GM21515 (cell line): Measurements from ENCODE around the gene KRABD2.
"Not testable (repeated sequence)": the region's sequence is repeated elsewhere in the genome, so short reads cannot be mapped to it uniquely, and the experiment has no call there.

ENCODE experiments used
- ATAC-seq: cut with Tn5 transposase; IDR thresholded peaks from one replicate; pipeline ENCODE4 v1.9.1; 2021; ENCODE audit not compliant: unreplicated experiment

The KRABD2 gene

DNA sequence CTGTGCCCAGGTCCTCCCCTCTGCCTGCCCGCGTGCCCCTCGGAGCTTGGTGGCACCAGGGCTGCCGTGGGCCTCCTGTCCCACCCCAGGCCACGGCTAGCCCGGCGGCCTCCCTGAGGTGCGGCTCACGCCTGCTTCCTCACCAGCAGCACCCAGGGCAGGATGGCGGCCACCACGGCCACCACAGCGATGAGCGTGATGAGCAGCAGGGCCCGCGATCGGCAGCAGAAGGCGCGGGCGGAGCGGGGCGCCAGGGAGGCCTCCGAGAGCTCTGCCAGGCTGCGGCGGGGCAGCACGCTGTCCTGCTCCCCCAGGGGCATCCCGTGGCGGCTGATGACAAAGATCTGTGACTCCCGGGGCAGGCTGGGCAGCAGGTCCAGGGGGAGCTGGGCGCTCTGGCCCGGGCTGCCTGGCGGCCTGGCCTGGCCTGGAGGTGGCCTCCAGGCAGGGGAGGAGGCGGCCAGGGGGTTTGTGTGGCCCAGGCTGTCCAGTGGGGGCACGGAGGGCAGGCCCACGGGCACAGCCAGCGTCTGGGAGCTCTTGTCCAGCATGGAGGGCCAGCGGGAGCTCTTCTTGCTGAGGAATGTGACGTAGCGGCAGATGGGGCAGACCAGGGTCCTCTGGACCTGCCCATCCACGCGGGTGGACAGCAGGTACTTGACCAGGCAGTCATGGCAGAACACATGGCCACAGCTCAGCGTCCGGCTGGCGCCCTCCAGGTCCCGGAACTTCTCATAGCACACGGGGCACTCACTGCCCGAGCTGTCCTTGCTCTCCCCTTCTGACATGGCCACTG is 16.4 kb upstream of the KRABD2 start:
- ATAC-seq, result no peak

DNA sequence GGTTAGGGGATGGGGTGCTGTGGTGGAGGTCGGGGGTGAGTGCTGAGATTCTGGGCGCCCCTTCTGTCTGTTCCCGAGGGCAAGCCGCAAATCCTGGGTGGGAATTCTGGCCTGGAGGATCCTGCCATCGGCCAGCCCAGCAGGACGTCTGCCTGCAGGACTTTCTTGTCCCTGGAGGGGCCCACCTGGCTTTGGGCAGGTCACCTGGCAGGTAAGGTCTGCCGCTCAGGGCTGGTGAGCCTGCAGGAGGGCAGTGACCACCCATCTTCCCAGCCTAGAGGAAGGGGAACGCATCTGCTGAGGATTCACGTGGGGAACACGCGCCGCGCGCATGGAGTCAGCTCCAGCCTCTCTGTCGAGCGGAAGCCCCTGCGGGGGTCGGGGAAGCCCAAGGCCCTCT is 15.8 kb upstream of the KRABD2 start:
- no peak for ATAC-seq

DNA sequence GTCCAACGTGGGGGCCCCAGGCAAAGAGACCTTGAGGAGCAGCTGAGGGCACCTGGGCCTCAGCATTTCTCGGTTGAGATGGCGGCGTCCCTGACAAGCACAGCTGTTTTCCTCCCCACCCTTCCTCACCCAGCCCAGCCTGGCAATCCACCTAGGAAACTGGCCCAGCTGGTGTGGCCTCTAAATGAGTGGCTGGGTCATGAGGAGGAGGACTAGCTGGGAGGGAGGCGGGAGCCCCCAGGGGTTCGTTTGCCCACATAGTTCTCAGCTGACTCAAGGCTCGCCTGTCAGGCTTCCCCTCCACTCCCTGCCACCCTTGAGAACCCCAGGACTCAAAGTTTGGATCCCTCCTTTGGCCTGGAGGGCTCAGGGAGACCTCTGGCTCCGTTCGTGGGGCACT is 15.2 kb upstream of the KRABD2 start:
- ATAC-seq, result no peak

DNA sequence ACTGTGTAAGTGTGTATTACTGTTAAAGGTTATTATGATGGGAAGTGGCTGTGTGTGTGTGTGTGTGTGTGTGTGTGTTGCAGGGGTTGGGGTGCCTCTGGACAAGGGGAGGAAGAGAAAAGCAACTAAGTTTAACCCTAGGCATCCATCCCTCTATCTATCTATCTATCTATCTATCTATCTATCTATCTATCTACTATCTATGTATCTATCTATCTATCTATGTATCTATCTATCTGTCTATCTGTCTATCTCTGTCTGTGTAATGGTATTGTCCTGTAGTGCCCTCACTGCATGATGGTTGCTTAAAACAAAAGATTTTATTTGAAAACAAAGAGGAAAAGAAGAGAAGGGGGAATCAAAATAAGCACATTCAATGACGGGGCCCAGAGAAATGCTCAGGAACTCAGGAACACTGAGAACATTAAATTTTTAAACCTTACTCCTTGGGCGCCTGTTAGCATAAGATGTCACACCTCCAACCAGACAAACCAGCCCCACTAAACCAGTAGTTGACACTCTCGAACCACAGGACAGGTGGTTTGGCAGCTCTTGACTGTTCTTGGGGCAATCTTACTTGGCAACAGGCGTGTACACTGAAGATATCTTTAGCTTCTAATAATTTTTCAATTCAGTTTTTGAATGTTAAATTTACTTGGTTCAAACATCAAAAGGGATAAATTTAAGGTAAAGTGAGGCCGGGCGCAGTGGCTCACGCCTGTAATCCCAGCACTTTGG is 11.6 kb upstream of the KRABD2 start:
- ATAC-seq, result no peak

DNA sequence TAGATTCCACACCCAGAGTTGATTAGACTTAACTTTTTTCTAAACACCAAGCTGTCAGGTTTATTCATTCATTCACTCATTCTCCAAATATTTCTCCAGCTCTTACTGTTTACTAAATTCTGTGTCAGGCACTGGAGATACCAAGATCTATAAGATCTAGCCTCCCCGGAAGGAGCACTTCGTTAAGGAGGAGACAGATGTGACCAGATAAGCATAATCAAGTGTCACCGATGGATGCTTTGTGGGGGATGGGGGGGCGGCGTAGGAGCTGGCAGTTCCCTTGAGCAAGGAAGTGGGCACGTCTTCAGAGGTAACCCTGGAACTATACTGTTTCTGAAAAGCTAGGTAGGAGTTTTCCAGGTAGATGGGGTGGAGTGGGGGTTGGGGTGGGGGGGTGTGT is 10.3 kb upstream of the KRABD2 start:
- ATAC-seq, result no peak

DNA sequence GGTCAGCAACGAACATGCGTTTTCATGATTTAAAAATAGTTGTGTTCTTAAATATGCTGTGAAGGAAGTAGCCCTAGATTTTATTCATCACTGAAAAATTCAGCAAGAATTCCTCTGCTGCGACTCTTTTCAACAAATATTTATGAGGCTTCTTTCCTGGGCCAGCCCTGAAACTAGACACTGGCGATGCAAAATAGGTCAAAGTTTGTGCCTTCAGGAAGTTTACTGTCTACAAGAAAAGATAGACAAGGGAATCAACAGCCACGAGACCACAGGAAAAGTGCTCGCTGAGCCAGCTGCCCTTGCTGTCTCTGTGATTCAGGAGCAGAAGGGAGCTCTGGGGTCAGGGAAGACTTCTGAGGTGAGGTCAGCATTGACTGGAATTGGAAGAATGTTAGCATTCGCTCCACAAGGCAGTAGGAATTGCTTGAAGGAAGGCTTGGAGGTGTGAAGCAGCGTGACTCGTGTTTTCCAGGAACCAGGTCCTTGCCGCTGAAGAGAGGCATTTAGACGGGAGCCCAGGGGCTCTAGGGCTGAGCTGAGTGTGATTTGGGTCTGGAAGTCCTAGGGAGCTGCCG is 8.4 kb upstream of the KRABD2 start:
- ATAC-seq, result no peak

DNA sequence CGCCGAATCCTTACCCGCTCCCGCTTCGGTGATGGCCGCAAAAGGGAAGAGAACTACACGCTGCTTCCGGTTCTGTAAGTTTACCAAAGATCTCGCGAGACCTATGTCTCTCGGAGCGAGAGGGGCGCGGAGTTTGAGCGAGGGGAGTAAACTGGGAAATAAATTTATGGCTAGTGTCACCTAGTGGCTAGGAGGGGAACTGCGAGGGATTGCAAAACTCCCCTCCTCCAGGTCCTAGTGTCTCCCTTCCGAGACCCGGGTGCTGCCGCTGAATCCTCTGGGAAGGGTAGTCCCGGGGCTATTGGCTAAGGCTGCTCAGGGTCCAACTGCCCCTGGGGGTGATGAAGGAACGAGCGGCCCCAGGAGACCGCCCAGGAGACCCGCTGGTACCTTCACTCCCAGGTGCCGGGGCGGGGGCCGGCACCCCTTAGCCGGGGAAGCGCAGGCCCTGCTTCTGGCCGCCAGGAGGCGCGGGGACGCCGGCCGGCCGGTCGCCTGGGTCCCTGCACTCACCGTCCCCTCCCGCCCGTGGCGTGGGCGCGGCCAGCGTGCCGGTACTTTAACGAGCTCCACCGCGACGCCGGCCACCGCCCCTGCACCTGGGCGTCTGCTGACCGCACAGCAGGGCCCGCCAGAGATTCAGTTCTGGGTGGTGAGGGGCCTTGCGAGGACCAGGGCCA is 6.8 kb upstream of the KRABD2 start, which contains the start of gene RPL26:
TSS of gene RPL26 (minus strand) at position 51 of the 680 bp plus-strand sequence. CDS start 883 bp downstream, outside the sequence.
- ATAC-seq, result peak; percentile 81

DNA sequence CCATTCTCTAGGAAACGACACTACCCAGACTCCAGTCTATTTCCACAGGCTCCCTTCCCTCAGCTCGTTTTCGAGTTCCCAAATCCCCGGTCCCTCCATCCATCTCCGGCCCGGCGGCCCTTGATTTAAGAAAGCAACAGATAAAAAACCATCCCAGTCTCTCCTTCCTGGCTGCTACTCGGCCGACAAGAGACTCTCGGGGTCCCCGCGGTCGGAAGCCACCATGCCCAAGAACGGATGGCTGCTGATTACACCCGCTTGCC is 6.3 kb upstream of the KRABD2 start:
- no peak for ATAC-seq

DNA sequence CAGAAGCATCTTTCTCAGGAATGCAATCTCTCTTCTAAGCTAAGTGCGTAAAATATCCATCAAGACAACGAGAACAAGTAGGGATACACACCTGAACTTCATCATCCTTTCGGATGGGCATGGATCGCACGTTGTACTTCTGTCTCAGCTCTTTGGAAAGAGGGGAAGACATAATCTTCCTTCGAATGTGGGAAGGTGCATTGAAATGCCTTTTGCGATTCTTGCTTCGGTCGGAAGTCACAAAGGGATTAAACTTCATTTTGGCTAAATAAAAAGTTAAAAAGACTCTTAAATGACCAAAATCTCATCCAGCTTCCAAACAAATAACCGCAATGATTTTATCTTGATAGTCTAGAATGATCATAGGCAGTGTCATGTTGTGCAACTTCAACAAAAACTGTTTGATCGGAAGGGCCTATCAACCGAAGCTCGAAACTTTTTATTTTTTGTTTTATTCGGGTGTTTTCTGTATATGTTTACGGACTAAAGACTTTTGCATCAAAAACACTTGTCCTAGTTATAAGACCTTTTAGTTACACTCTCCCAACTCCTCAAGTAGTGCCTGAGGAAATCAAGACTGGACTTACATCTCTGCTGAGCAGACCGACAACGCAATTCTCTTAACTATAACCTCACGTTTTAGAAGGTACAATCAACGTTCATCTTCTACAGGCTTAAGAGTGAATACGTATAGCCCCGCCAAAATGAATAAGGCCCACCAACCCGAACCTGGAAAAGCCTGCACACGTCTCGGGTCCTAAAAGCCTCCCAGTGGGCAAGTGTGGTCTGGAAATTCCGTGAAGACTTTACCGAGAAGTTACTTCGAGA is 5.8 kb upstream of the KRABD2 start:
- no peak for ATAC-seq

DNA sequence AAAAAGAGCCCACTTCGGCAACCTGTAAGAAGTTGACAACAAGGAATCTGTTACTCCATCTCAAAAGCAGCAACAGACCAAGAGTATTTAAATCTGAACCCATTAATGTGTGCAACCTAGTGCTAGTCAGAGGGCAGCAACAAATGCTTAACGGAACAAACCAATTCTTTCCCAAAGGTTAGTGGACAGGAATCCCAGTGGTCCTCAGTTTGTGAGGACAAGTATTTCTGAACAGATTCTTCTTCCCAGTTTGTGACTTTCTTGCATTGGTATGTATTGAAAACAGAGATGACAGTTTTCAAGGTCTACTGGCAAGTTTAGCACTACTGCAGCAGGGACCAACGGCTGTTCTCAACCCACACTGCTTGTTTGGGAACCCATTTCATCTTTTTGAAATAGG is 3.5 kb upstream of the KRABD2 start:
- ATAC-seq, result no peak

DNA sequence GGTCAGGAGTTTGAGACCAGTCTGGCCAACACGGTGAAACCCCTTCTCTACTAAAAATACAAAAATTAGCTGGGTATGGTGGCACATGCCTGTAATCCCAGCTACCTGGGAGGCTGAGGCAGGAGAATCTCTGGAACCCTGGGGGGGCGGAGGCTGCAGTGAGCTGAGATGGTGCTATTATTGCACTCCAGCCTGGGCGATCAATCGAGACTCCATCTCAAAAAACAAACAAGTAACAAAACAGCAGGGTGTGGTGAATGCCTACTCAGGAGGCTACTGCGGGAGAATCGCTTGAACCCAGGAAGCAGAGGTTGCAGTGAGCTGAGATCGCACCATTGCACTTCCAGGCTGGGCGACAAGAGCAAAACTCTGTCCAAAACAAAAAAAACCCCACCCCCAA is 1.6 kb upstream of the KRABD2 start:
- ATAC-seq, result not testable (repeated sequence)

DNA sequence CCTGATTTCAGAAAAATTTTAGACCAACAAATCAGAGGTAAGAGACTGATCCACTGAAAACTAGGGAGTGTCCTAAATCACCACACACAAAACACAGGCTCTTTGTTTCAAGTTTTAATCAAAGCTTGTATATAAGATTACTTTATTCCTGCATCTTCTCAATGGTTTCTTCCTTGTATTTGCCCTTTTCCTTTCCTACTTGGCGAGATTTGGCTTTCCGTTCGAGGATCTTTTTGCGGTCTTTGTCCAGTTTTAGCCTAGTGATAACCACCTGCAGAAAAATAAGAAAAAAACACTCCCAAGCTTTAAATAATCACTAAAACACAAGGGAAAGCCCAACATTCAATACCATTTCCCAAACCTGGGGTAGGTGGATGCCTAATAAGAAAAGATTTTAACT is 918 bp upstream of the KRABD2 start:
- no peak for ATAC-seq

DNA sequence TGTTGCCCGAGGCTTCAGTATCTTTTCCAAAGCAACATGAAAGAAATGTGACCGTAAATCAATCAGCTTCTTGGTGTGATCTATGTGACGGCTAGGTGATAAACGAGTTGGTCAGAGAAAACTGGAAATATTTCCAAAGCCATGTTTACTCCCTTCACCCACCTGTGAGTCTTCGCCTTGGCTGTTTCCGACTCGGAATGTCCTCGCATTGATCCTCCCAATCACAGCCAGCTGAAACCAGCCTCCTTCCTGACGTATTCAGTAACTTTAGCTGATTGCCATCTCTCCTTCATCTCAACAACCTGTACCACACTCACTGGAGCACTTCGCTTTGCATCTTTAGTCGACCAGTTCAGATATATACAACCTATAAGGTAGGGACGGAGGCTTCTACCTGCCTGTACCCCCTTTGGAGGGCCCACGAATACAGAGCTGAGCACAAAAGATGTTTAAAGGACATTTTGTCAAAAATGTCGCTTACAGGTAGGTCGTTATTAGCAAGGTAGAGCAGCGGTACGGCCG is 705 bp downstream of the KRABD2 start:
- no peak for ATAC-seq

DNA sequence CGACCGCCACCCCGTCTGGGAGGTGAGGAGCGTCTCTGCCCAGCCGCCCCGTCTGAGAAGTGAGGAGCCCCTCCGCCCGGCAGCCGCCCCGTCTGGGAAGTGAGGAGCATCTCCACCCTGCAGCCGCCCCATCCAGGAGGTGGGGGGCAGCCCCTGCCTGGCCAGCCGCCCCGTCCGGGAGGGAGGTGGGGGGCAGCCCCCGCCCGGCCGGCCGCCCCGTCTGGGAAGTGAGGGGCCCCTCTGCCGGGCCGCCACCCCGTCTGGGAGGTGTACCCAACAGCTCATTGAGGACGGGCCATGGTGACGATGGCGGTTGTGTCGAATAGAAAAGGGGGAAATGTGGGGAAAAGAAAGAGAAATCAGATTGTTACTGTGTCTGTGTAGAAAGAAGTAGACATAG is 2.6 kb downstream of the KRABD2 start:
- ATAC-seq, result not testable (repeated sequence)

DNA sequence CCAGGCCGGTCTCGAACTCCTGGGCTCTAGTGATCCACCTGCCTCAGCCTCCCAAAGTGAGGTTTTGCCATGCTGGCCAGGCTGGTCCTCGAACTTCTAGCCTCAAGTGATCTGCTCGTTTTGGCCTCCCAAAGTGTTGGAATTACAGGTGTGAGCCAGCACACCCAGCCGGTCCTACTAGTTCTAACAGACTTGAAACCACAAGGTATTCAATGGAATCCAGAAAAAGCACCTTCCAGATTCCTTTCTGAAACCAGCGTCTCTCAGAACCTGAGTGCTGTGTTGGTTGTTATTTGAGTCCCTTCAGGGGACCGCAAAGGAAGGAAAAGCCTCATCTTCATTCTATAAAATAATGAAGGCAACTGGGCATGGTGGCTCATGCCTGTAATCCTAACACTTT is 4.1 kb downstream of the KRABD2 start:
- no peak for ATAC-seq

DNA sequence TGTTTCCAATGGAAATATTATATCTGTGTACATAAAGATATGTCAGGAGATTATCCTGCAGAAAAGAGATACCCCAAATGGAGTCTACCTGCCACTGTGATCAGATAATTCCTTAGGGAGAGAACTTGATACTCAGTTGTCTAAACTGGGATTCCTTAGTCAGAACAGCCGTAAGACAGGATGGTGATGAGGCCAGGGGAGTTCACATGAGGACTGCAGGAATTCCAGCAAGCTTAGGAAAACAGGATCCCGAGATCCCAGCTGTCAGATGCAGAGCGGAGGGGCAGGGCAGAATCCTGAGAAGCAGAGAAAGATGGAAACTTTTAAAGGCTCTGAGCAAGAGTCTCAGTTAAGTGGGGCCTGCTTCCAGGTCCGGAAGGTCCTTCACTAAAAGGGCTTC is 4.7 kb downstream of the KRABD2 start:
- ATAC-seq, result no peak

DNA sequence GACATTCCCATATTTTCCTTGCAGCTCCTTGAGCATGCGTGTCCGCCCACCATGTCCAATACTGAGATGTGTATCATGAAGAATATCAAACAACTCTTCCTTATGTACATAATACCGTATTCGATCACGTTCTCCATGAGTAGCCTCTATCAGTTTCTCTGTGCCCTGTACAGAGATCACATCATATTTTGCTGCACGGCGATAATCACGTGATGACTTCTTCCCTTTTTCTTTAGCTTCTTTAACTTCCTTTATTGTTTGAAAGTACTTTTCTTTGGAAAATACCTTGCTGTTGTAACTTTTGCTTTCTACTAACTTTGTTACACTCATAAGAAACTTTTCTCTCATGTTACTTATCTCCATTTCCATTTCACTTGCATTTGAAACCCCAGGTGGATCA is 6.6 kb downstream of the KRABD2 start:
- no peak for ATAC-seq

DNA sequence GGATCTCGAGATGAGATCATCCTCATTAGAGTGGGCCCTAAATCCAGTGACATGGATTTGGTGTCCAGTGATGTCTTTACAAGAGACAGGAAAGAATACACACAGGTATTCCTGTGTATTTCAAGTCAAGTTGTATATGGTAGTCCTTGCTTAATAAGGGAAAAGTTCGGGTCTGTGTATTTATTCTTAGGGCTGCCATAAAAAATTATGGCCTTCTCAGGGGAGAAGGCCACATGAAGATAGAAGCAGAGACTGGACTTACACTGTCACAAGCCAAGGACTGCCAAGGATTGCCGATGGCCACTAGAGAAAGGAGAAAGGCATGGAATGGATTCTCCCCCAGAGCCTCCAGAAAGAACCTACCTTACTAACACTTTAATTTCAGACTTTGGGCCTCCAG is 8.3 kb downstream of the KRABD2 start:
- no peak for ATAC-seq

DNA sequence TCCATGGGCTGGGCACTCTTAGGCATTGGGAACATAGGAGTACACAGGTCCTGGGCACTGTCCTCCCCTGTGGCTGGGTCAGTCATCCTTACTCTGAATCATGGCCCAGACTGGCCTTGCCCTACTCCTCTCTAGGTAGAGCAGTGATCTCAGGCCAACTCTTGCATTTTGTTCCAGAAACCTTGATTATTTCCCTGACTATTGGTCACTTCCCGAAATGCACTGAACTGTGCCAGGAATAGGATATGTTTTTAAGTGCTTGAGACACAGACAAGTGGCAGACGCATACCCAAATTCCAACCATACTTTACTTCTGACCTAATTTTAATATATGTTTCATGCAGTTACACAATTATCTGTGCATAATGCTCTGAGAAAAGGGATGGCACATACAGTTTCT is 10.3 kb downstream of the KRABD2 start:
- no peak for ATAC-seq

DNA sequence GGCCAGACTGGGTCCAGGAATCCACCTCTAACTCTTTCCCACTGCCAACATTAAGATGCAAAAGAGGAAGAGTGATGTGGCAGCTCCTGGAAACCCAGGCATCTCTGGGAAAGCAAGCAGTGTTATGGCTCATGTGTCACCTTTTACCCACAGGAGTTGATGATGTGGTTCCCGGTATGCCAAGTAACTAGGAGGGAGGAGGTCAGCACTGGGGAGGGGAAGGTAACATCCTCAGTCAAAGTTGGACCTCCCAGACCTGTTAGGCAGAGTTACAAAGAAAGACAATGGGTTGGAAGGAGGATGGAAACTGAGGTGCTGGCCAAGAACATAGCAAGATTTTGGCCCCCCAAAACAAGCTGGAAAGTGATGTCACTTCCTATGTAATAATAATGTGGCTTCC is 11.4 kb downstream of the KRABD2 start:
- no peak for ATAC-seq
